HUDEP-2 (cell line): ENCODE results near the gene HECTD1.
"Not testable (repeated sequence)": the region's sequence is repeated elsewhere in the genome, so short reads cannot be mapped to it uniquely, and the experiment has no call there.

Source experiments
- DNase-seq, 76 experiments: peaks; one replicate each; lab custom pipeline; 2025; ENCODE audit not compliant: unreplicated experiment in 76 of 76; lab: John Stamatoyannopoulos, UW

Gene HECTD1

GRCh38 chr14:31196839-31197492 lies 10.6 kb downstream of the HECTD1 start:
- peak in 59 of 76 experiments; percentile 2 to 61 (median 33) for DNase-seq

- no peak for DNase-seq
These were observed 12.9 kb downstream of the HECTD1 start for GRCh38 chr14:31194661-31195060.

GRCh38 chr14:31194095-31194494 lies 13.5 kb downstream of the HECTD1 start:
- no peak for DNase-seq

- not testable (repeated sequence) for DNase-seq
These were observed 15.0 kb downstream of the HECTD1 start for GRCh38 chr14:31192544-31192943.

- DNase-seq, result no peak
These were observed 16.8 kb downstream of the HECTD1 start for GRCh38 chr14:31190717-31191263.

GRCh38 chr14:31190219-31190603 lies 17.4 kb downstream of the HECTD1 start:
- no peak for DNase-seq

- no peak for DNase-seq
These were observed 18.0 kb downstream of the HECTD1 start for GRCh38 chr14:31189346-31190218.

GRCh38 chr14:31188744-31189143 lies 18.8 kb downstream of the HECTD1 start:
- no peak for DNase-seq

GRCh38 chr14:31182016-31182415 lies 25.6 kb downstream of the HECTD1 start:
- not testable (repeated sequence) for DNase-seq

- DNase-seq, result no peak
These were observed 26.3 kb downstream of the HECTD1 start for GRCh38 chr14:31181271-31181670.

- no peak for DNase-seq
These were observed 27.1 kb downstream of the HECTD1 start for GRCh38 chr14:31180299-31181051.

GRCh38 chr14:31174433-31174832 lies 33.2 kb downstream of the HECTD1 start:
- DNase-seq, result no peak

- DNase-seq, result no peak
These were observed 34.3 kb downstream of the HECTD1 start for GRCh38 chr14:31173120-31173837.

- no peak for DNase-seq
These were observed 35.5 kb downstream of the HECTD1 start for GRCh38 chr14:31172084-31172483.

GRCh38 chr14:31170411-31170810 lies 37.2 kb downstream of the HECTD1 start:
- no peak for DNase-seq

- no peak for DNase-seq
These were observed 37.7 kb downstream of the HECTD1 start for GRCh38 chr14:31169877-31170276.

GRCh38 chr14:31167032-31167431 lies 40.6 kb downstream of the HECTD1 start:
- DNase-seq, result no peak

GRCh38 chr14:31166271-31166561 lies 41.4 kb downstream of the HECTD1 start:
- DNase-seq, result no peak

- no peak for DNase-seq
These were observed 43.5 kb downstream of the HECTD1 start for GRCh38 chr14:31164115-31164514.

- DNase-seq, result no peak
These were observed 44.5 kb downstream of the HECTD1 start for GRCh38 chr14:31162910-31163649.
